Measurements from ENCODE around the gene STK39.
"Not testable (repeated sequence)": the region's sequence is repeated elsewhere in the genome, so short reads cannot be mapped to it uniquely, and the experiment has no call there.

Gene STK39

GRCh38 chr2:168136392-168136977 is 110.9 kb downstream of the STK39 start:
- DNase-seq (ENCODE audit: low read depth), result no peak

- no peak for DNase-seq (ENCODE audit: low read depth)
Observed at GRCh38 chr2:168135630-168136029, 111.8 kb downstream of the STK39 start.

GRCh38 chr2:168135121-168135520 is 112.3 kb downstream of the STK39 start:
- DNase-seq (ENCODE audit: low read depth), result no peak

GRCh38 chr2:168134485-168134884 is 112.9 kb downstream of the STK39 start:
- no peak for DNase-seq (ENCODE audit: low read depth)

DNA sequence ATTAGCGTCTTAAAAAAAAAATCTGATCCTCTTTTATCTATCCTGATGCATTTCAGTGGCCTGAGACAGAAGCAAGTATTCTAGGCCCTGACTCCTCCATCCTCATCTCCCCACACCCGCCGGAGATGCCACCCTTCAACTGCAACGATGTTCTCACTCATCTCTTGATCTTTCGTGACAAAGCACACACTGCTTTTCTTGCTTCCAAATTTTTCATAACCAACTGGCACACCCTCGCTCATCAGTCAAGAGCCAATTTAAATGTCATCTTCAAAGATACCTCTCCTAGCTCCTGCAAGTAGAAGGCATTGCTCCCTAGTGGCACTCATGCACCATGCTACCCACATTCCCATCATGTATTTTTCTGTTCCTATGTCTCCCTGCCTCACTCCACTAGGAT is 115.0 kb downstream of the STK39 start:
- no peak for DNase-seq (ENCODE audit: low read depth)

GRCh38 chr2:168130346-168130745 is 117.0 kb downstream of the STK39 start:
- no peak for DNase-seq (ENCODE audit: low read depth)

GRCh38 chr2:168127371-168127770 is 120.0 kb downstream of the STK39 start:
- DNase-seq (ENCODE audit: low read depth), result no peak

DNA sequence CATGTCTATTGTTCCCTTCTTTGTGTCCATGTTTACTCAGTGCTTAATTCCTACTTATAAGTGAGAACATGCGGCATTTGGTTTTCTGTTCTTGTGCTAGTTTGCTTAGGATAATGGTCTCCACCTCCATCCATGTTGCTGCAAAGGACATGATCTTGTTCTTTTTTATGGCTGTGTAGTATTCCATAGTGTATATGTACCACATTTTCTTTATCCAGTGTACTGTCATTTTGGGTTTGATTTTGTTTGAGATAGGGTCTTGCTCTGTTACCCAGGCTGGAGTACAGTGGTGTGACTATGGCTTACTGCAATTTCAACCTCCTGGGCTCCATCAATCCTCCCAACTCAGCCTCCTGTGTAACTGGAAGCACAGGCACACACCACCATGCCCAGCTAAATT is 125.2 kb downstream of the STK39 start:
- DNase-seq (ENCODE audit: low read depth), result not testable (repeated sequence)

DNA sequence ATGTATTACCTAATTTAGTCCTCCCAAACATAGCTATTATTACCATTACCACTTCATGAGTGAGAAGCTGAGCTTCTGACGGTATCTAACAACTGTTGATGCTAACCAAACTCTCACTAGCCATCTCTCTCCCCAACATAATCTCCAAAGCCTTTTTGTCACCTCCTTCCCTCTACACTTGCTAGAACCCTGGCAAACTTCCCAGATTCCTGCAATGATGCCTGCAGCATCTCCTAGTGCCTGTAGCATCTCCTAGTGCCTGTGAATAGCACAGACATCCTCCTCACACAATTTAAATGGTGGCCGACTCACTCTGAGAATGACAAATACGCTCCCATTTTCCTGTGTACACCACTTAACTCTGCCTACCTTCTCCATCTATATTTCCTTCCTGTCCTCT is 126.7 kb downstream of the STK39 start:
- no peak for DNase-seq (ENCODE audit: low read depth)

GRCh38 chr2:168120310-168120709 is 127.1 kb downstream of the STK39 start:
- DNase-seq (ENCODE audit: low read depth), result no peak

DNA sequence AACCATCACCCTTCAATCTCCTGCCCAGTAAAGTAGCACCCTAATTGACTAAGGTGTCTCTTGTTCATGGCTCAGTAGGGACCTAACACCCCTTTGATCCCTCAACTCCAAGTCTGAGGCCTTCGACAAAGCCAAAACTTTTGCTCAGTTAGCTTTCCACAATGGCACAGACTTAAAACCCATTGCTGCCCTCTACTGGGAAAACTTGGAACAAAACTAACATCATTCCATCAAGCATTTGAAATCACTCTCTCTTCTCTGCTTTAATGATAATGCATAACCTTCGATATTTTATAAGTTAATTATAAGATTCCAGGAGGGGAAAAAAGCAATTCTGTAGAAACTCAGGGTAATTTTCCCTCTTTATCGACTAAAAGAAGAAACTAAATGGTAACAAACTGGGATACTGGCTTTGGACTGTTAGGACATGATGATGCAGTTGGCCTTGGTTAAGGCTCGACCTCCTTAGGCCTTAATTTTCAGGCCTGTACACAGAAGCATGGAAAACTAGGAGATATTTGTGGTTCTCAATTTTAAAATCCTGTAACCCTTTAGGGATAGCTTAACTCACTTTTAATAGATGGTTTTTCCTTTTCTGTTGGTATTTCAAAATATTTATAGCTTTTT is 127.8 kb downstream of the STK39 start:
- no peak for DNase-seq (ENCODE audit: low read depth)

- DNase-seq (ENCODE audit: low read depth), result no peak
Observed at GRCh38 chr2:168118733-168119514, 128.5 kb downstream of the STK39 start.

DNA sequence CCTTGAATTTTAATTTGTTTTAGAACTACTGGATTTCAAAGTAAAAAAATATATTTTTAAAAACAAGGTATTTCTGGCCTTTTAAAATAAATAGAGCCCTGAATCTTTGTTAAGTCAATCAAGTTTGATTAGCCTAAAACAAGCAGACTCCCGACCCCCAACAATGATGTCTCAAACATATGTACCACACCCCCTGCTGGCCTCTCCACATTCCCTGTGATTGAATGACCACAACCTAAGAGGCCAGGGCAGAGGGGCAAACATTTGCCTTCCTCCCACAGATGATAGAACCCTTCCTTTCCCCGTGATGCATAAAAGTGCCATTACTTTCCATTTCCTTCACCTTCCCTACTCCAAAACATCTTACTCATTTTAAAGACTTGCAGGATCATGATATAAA is 130.9 kb downstream of the STK39 start:
- DNase-seq (ENCODE audit: low read depth), result no peak

DNA sequence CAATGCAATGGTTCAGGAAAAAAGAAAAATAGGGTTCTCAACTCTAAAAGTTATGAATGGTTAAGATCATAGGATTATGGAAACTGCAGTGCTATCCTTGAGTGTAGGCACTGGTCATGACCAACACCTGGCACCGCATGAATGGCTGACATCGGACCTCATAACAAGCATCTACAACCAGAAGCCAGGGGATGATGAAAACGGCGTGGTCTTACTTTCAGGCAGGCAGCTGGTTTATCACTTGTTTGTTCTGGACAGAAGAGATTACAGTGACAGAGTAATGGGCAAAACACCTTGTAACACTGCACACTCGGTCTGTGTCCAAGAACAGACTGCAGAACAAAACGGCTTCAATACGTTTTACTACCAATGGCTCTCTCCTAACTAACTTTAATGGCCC is 132.8 kb downstream of the STK39 start:
- no peak for DNase-seq (ENCODE audit: low read depth)

DNA sequence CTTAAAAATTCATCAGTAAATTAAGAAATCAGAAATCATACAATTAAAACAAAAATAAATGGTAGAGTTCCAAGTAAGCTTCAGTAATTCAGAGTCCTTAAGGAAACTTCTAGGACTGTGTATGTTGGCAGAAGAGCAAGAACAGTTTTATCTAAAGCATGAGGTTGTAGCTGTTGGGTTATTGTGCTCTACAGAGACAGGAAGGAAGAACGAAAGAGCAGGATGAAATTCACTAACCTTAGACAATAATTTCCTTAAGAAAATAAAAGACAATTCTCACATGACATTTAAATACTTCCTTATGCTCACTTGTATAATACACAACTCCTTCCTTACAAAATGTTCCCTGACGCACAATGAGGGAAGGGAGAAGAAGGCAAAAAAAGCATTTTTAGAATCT is 133.4 kb downstream of the STK39 start:
- no peak for DNase-seq (ENCODE audit: low read depth)

DNA sequence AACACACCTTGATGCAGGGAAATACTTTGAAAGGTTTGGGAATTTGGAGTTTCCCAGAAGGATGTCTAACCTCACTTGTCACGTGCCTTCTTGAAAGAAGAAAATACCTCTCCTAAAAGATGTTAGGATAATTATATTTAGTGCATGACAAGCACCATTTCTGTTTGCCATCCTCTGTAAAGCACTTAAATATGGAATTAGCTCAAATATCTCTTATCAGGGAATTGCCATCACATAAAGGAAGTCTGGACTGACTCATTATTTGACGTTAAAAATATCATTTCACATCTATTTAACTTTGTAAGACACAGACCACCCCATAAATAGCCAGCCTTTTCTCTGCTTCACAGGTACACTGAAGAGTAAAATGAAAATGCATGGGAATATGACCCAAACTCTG is 140.1 kb downstream of the STK39 start:
- no peak for DNase-seq (ENCODE audit: low read depth)

GRCh38 chr2:168105127-168105683 is 142.2 kb downstream of the STK39 start:
- DNase-seq (ENCODE audit: low read depth), result no peak

DNA sequence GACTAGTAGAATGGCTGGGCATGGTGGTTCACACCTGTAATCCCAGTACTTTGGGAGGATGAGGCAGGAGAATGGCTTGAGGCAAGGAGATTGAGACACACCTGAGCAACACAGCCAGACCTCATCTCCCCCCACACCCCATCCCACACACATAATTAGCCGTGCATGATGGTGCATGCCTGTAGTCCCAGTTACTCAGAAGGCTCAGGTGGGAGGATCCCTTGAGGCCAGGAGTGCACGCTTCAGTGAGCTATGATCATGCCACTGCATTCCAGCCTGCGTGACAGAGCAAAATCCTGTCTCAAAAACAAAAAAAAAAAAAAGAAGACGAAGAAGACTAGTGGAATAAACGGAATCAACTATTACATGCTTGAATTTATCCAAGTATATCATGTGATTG is 150.0 kb downstream of the STK39 start:
- no peak for DNase-seq (ENCODE audit: low read depth)

- no peak for DNase-seq (ENCODE audit: low read depth)
Observed at GRCh38 chr2:168096158-168096557, 151.2 kb downstream of the STK39 start.

GRCh38 chr2:168091986-168092385 is 155.4 kb downstream of the STK39 start:
- no peak for DNase-seq (ENCODE audit: low read depth)

DNA sequence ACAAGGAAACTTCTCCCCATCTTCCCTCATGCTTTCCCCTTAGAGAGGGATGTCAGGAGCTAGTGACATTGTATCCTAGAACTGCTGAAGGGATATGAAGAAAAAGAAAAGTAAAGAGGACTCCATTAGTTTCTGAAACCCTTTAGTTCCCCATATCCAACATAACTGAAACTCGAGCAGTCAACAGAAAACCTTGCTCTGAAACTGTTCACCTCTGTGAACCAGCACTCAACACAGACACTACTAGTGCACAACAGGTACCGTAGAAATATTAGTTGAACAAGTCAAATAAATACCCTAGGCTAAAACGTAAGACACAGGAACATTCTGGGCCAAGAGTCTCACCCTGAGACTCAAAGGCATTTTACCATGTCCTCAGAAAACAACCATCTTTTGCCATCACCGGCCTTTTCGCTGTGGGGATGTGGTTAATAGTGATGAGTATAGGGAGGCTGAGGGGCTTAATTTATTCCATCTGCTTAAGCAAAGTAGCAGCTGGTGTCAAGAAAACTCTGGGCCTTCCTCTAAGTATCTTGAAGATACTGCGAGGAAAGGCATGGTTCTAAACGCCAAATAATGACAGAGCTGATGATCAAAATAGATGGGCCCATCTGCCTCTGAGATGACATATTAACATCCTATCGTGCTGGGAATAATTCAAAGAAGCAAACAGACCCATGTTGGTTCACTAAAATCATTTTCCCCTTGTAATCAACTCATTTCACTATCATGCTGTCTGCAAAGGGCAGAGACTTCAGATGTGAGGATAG is 156.8 kb downstream of the STK39 start:
- no peak for DNase-seq (ENCODE audit: low read depth)

DNA sequence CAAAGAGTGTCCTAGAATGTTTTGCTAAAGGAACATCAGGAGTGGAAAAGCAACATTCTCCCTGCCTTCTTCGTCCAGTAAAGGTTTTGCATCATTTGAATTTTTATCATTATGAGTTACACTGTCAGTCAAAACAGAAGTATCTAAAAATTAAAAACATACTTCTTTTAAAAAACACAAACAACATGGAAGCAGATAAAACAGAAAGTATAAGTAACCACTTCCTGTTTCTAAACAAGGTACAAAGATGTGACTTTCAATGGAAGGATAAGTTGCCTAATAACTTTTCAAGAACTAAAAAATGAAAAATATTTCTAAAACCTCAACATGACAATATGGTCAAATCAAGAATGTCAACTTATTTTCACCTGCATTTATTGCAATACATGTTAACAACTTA is 158.2 kb downstream of the STK39 start:
- DNase-seq (ENCODE audit: low read depth), result no peak

All from T follicular helper cell (primary cell).